Tibial nerve (tissue), 4 donors: ENCODE data around the gene RASGRP3. TPM values are rescaled to one million over a fixed set of nuclear protein-coding genes. Genes with fewer than 3 reads are reported as not detected.

Experiments
- DNase-seq, 2 donors: peaks; one replicate each; pipeline ENCODE4 v3.0.0-alpha.2; 2019; ENCODE audit warnings: low spot score in 2 of 2
- H3K27ac ChIP-seq, 4 donors: fragments of 200-600 bp; sonication (generic) in 3 of 4; one replicate each; pipeline ENCODE4 v1.5.1; 2017 to 2019; ENCODE audit warnings: mild to moderate bottlenecking in 1 of 4
- H3K27me3 ChIP-seq, 2 donors: fragments of 200-600 bp; sonication (generic) in 1 of 2; one replicate each; pipeline versions ENCODE4 v1.5.1 to v1.6.0; 2017 to 2019
- H3K36me3 ChIP-seq, 3 donors: fragments of 200-600 bp; sonication (generic); one replicate each; pipeline ENCODE4 v1.5.1; 2018 to 2019
- H3K4me1 ChIP-seq, 4 donors: fragments of 200-600 bp; sonication (generic) in 3 of 4; one replicate each; pipeline ENCODE4 v1.5.1; 2017 to 2019
- H3K4me3 ChIP-seq, 4 donors: fragments of 200-600 bp; sonication (generic) in 3 of 4; one replicate each; pipeline ENCODE4 v1.5.1; 2017 to 2019; ENCODE audit warnings: mild to moderate bottlenecking in 1 of 4, moderate library complexity in 1 of 4
- H3K9me3 ChIP-seq, 4 donors: fragments of 200-600 bp; sonication (generic) in 3 of 4; one replicate each; pipeline ENCODE4 v1.5.1; 2017 to 2019
- CTCF ChIP-seq, 5 experiments: fragments of 200-600 bp in 3 of 5; fragments of 450-650 bp in 2 of 5; sonication (generic) in 3 of 5; IDR thresholded peaks; one replicate each; pipeline ENCODE4 v1.5.1; 2016 to 2019; ENCODE audit warnings: antibody characterized with exemption in 5 of 5, mild to moderate bottlenecking in 3 of 5, moderate library complexity in 2 of 5
- EP300 ChIP-seq, 2 donors: sonication (generic); formaldehyde crosslinking; IDR thresholded peaks; one replicate each; pipeline ENCODE4 v1.6.1; 2017; ENCODE audit warnings: antibody characterized with exemption in 2 of 2, mild to moderate bottlenecking in 1 of 2
- POLR2A ChIP-seq, 2 donors: fragments of 450-650 bp; IDR thresholded peaks; one replicate each; pipeline ENCODE4 v1.6.1; 2017; ENCODE audit warnings: antibody characterized with exemption in 2 of 2, mild to moderate bottlenecking in 2 of 2, moderate library complexity in 2 of 2
- WGBS, 2 donors: methylation state at CpG; one replicate each; pipeline ENCODE4 v1.1.5; 2018; 5-methylcytosine and 5-hydroxymethylcytosine counted together
- total RNA-seq, 4 donors: library from RNA; depleted of rRNA; stranded (reverse); fragments of >200 nt; gene quantifications; one replicate each; pipeline ENCODE4 v1.1.0, GENCODE V29; 2016

RASGRP3 gene
- total RNA-seq, 4 donors from 2014 or later, result 2.4 to 5.4 (median 3.9) TPM

GRCh38 chr2:33532966-33533365 is 56.5 kb downstream of the RASGRP3 start:
- 83 to 91% methylated on average over 2 of the region's 2 CpGs for WGBS, 2 donors
- Histone ChIP-seq H3K27ac (no peak overlapping the region), H3K4me1 (no peaks in the 10 kb centered on the region), H3K9me3 (peaks cover 0 to 5% (median 0%) of the 10 kb centered on the region in 4 donors), H3K36me3 (peaks cover 0 to 4% (median 0%) of the 10 kb centered on the region in 3 donors), H3K27me3 (no peaks in the 10 kb centered on the region), H3K4me3 (no peak overlapping the region)
- TF ChIP-seq POLR2A (IDR thresholded peaks at IDR 0.05), result no peak
- no peak for DNase-seq

GRCh38 chr2:33535421-33535820 is 59.0 kb downstream of the RASGRP3 start:
- WGBS, 2 donors, result 74 to 79% methylated on average over 3 of the region's 3 CpGs
- TF ChIP-seq EP300 (IDR thresholded peaks at IDR 0.05) (no peak), POLR2A (IDR thresholded peaks at IDR 0.05) (no peak)
- no peak overlapping the region for H3K27ac ChIP-seq
- peaks cover 0 to 5% (median 0%) of the 10 kb centered on the region in 4 donors for H3K9me3 ChIP-seq
- H3K36me3 ChIP-seq, result peaks cover 0 to 4% (median 0%) of the 10 kb centered on the region in 3 donors
- H3K27me3 ChIP-seq, result no peaks in the 10 kb centered on the region
- no peaks in the 10 kb centered on the region for H3K4me1 ChIP-seq
- no peak for DNase-seq
- H3K4me3 ChIP-seq, result no peak overlapping the region

- WGBS, 2 donors, result 89 to 91% methylated on average over 4 of the region's 4 CpGs
- Histone ChIP-seq H3K27ac (no peak overlapping the region), H3K36me3 (peaks cover 0 to 4% (median 0%) of the 10 kb centered on the region in 3 donors), H3K27me3 (no peaks in the 10 kb centered on the region), H3K4me1 (no peaks in the 10 kb centered on the region), H3K9me3 (peaks cover 0 to 5% (median 0%) of the 10 kb centered on the region in 4 donors), H3K4me3 (no peak overlapping the region)
- no peak for TF ChIP-seq EP300 (IDR thresholded peaks at IDR 0.05)
- no peak for TF ChIP-seq POLR2A (IDR thresholded peaks at IDR 0.05)
- TF ChIP-seq CTCF (IDR thresholded peaks at IDR 0.05), result no peak
- no peak for DNase-seq
Measured at GRCh38 chr2:33541243-33541642, 64.8 kb downstream of the RASGRP3 start.

GRCh38 chr2:33550206-33550605 is 73.8 kb downstream of the RASGRP3 start:
- no peak for TF ChIP-seq CTCF (IDR thresholded peaks at IDR 0.05)
- TF ChIP-seq EP300 (IDR thresholded peaks at IDR 0.05), result no peak
- TF ChIP-seq POLR2A (IDR thresholded peaks at IDR 0.05), result no peak
- H3K36me3 ChIP-seq, result no peaks in the 10 kb centered on the region
- H3K4me1 ChIP-seq, result peaks cover 0 to 3% (median 1%) of the 10 kb centered on the region in 4 donors
- WGBS, 2 donors, result 87 to 90% methylated on average over 3 of the region's 3 CpGs
- H3K4me3 ChIP-seq, result no peak overlapping the region
- no peaks in the 10 kb centered on the region for H3K27me3 ChIP-seq
- no peaks in the 10 kb centered on the region for H3K9me3 ChIP-seq
- H3K27ac ChIP-seq, result no peak overlapping the region
- DNase-seq, result no peak

- peaks cover 0 to 3% (median 1%) of the 10 kb centered on the region in 4 donors for H3K4me1 ChIP-seq
- H3K9me3 ChIP-seq, result no peaks in the 10 kb centered on the region
- no peak overlapping the region for H3K4me3 ChIP-seq
- no peaks in the 10 kb centered on the region for H3K36me3 ChIP-seq
- no peaks in the 10 kb centered on the region for H3K27me3 ChIP-seq
- WGBS, 2 donors, result 68 to 78% methylated on average over 1 of the region's 1 CpG
- peak overlapping the region in 1 of 4 donors; percentile 25 for H3K27ac ChIP-seq
- DNase-seq, result peak in 1 of 2 donors; percentile 16
- no peak for TF ChIP-seq POLR2A (IDR thresholded peaks at IDR 0.05)
- TF ChIP-seq EP300 (IDR thresholded peaks at IDR 0.05), result no peak
- TF ChIP-seq CTCF (IDR thresholded peaks at IDR 0.05), result no peak
Measured at GRCh38 chr2:33552758-33553461, 76.5 kb downstream of the RASGRP3 start.

GRCh38 chr2:33555681-33556080 is 79.2 kb downstream of the RASGRP3 start:
- TF ChIP-seq EP300 (IDR thresholded peaks at IDR 0.05) (no peak), POLR2A (IDR thresholded peaks at IDR 0.05) (no peak), CTCF (IDR thresholded peaks at IDR 0.05) (no peak)
- WGBS, 2 donors, result 57 to 63% methylated on average over 3 of the region's 3 CpGs
- peaks cover 0 to 3% (median 1%) of the 10 kb centered on the region in 4 donors for H3K4me1 ChIP-seq
- no peaks in the 10 kb centered on the region for H3K27me3 ChIP-seq
- no peak for DNase-seq
- H3K9me3 ChIP-seq, result no peaks in the 10 kb centered on the region
- H3K36me3 ChIP-seq, result peaks cover 0 to 13% (median 0%) of the 10 kb centered on the region in 3 donors
- peak overlapping the region in 3 of 4 donors; percentile 24 to 75 (median 54) for H3K27ac ChIP-seq
- H3K4me3 ChIP-seq, result no peak overlapping the region
